ENCODE data around the gene CAP2.

CAP2 gene

GRCh38 chr6:17385660-17386059 is 7.7 kb upstream of the CAP2 start:
- no peak overlapping the region for H3K4me3 ChIP-seq (replicated peaks; ENCODE audit: low read depth, low read length)
- peak; percentile 81 for DNase-seq (ENCODE audit: low read depth)
- TF ChIP-seq, protein P1, sequence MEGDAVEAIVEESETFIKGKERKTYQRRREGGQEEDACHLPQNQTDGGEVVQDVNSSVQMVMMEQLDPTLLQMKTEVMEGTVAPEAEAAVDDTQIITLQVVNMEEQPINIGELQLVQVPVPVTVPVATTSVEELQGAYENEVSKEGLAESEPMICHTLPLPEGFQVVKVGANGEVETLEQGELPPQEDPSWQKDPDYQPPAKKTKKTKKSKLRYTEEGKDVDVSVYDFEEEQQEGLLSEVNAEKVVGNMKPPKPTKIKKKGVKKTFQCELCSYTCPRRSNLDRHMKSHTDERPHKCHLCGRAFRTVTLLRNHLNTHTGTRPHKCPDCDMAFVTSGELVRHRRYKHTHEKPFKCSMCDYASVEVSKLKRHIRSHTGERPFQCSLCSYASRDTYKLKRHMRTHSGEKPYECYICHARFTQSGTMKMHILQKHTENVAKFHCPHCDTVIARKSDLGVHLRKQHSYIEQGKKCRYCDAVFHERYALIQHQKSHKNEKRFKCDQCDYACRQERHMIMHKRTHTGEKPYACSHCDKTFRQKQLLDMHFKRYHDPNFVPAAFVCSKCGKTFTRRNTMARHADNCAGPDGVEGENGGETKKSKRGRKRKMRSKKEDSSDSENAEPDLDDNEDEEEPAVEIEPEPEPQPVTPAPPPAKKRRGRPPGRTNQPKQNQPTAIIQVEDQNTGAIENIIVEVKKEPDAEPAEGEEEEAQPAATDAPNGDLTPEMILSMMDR (IDR thresholded peaks at IDR 0.05; ENCODE audit: low read length, missing control alignments), result no peak

DNA sequence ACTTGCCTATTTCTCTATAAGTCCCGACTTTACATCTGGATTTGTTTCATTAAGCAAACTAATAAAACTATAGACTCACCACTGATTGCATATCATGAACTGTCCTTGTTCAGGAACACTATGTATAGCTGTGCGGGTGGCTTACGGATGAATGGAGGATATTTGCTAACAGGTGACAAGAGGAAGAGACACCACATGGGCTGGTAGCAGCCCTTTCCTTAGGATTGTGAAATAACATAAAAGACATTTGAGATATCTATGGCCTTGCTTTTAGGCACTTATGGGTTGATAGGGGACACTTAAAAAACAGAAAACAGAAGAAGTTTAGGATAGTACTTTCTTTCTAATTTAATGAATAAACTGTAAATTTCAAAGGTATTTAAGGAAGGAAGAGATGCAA is 5.0 kb upstream of the CAP2 start:
- DNase-seq (ENCODE audit: low read depth), result no peak
- no peak overlapping the region for H3K4me3 ChIP-seq (replicated peaks; ENCODE audit: low read depth, low read length)
- TF ChIP-seq, protein P1 (IDR thresholded peaks at IDR 0.05; ENCODE audit: low read length, missing control alignments), result no peak

DNA sequence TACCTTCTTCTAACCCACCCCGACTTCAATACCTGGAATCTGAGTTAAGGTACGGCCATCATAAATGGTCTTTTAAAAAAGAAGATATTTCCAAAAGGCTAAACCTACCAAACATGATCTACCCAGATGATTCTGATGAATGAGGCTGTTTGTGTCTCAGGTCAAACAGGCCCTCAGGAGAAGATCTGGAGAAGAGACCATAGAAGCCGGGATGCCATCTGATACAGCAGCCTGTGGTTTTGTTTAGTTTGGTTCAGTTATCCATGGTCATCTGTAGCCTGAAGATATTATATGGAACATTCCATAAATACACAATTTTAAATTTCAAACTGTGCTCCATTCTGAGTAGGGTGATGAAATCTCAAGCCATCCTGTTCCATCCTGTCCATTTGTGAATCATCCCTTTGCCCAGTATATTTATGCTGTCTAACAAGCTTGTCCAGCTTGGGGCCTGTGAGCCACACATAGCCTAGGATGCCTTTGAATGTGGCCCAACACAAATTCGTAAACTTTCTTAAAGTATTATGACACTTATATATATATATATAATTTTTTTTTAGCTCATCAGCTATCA is 4.0 kb upstream of the CAP2 start:
- TF ChIP-seq, protein P1 (IDR thresholded peaks at IDR 0.05; ENCODE audit: low read length, missing control alignments), result no peak
- H3K4me3 ChIP-seq (replicated peaks; ENCODE audit: low read depth, low read length), result no peak overlapping the region
- DNase-seq (ENCODE audit: low read depth), result peak; percentile 38

DNA sequence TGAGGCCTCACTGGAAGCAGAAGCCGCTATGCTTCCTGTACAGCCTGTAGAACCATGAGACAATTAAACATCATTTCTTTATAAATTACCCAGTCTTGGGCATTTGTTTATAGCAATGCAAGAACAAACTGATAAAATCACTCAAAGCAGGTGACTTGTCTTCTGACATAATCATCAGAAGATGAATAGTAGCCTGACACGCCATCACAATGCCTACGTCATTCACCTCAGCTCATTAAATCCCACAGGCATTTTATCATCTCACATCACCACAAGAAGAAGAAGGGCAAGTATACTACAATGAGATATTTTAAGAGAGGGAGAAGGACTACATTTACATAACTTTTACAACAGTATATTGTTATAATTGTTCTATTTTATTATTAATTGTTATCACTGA is 3.1 kb upstream of the CAP2 start:
- H3K4me3 ChIP-seq (replicated peaks; ENCODE audit: low read depth, low read length), result no peak overlapping the region
- TF ChIP-seq, protein P1 (IDR thresholded peaks at IDR 0.05; ENCODE audit: low read length, missing control alignments), result no peak
- DNase-seq (ENCODE audit: low read depth), result no peak

DNA sequence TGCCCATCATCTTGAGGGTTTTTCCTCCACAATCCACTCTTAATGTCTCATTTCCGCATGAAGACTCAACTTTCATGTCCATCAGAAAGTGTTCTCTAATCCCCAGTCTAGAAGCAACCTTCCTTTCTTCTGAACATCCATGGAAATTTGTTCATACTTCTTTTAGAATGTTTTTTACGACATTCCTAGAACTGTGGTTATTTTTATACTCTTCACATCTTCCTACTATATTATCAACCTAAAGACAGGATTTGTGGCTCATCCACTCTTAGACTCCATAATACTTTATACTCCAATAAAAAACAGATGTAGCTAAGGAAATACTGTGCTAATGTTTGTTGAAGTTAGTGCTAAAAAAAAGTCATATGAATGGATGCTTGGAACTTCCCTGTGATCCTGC is 1.4 kb upstream of the CAP2 start:
- DNase-seq (ENCODE audit: low read depth), result no peak
- TF ChIP-seq, protein P1 (IDR thresholded peaks at IDR 0.05; ENCODE audit: low read length, missing control alignments), result no peak

DNA sequence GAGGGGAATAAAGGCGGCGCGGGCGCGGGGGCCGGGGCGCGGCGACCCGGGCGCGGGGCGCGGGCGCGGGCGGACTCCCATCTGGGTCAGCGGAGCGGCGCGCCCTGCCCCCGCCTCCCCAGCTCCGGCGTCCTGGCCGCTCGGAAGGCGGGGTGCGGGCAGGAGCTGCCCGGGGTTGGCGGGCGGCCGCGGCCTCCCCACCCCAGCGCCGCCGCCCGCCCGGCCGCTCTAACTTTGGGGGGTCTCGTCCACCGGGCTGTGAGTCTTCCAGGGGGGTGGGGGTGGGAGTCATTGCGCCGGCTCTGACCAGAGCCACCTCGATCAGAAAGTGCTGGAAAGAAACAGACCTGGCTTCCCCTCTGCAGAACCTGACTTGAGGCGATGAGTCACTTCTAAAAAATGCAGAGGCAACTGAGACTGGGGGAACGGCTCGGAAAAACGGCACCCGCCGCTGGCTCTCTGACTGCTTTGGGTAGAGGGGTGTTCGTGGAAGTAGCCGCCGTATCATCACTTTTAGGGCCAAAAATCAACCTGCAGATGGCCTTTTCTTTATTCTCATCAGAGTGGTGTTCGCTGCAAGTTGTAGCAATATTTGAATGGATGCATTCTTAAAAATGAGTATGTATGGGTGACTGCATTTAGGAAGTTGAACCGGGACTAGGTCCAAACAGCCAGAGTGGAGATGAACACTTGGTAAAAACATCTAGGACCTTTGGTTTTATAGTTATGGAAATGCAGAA is 667 bp downstream of the CAP2 start:
- peak; percentile 71 for DNase-seq (ENCODE audit: low read depth)
- TF ChIP-seq, protein P1 (IDR thresholded peaks at IDR 0.05; ENCODE audit: low read length, missing control alignments), result no peak
- H3K4me3 ChIP-seq (replicated peaks; ENCODE audit: low read depth, low read length), result peak overlapping the region; percentile 63

More for the DNA sequence above, 1.4 kb upstream of the CAP2 start:
- no peak overlapping the region for H3K4me3 ChIP-seq (replicated peaks; ENCODE audit: low read depth, low read length)

DNA sequence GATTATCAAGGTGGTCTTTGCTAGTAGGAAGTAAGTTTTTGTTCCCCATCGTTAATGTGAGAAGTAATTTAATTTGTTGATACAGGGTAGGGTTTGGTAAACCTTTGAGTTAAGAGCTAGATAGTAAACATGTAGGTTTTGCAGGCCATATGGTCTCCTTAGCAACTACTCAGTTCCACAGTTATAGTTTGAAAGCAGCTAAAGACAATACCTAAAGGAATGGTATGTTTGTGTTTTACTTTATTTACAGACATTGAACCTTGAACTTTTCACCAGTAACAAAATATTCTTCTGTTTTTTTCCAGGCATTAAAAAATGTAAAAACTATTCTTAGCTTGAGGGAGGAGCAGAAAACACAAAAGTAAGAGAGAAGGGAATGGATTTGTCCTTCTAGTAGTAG is 1.7 kb downstream of the CAP2 start:
- TF ChIP-seq, protein P1 (IDR thresholded peaks at IDR 0.05; ENCODE audit: low read length, missing control alignments), result no peak
- H3K4me3 ChIP-seq (replicated peaks; ENCODE audit: low read depth, low read length), result no peak overlapping the region
- DNase-seq (ENCODE audit: low read depth), result no peak
